NCI-H1694 treated with DMSO at 0.1 percent for 48 hours (cell line): ENCODE measurements around the gene CXCR6.

Experiments used
- DNase-seq: peaks from one replicate; lab custom pipeline; 2025; lab: John Stamatoyannopoulos, UW

CXCR6 gene

GRCh38 chr3:45948881-45949280, 5.6 kb downstream of the CXCR6 start:
- DNase-seq, result no peak

- DNase-seq, result no peak
These were observed 6.2 kb downstream of the CXCR6 start for GRCh38 chr3:45949432-45949831.

GRCh38 chr3:45950131-45950530, 6.9 kb downstream of the CXCR6 start:
- DNase-seq, result no peak

- DNase-seq, result no peak
These were observed 7.7 kb downstream of the CXCR6 start for GRCh38 chr3:45950686-45951600.

- DNase-seq, result no peak
These were observed 8.7 kb downstream of the CXCR6 start for GRCh38 chr3:45951946-45952345.

- DNase-seq, result no peak
These were observed 9.2 kb downstream of the CXCR6 start for GRCh38 chr3:45952456-45952855.

- no peak for DNase-seq
These were observed 10.3 kb downstream of the CXCR6 start for GRCh38 chr3:45953536-45953935.

- DNase-seq, result no peak
These were observed 11.0 kb downstream of the CXCR6 start for GRCh38 chr3:45954306-45954705.

- DNase-seq, result no peak
These were observed 11.9 kb downstream of the CXCR6 start for GRCh38 chr3:45955017-45955647.

GRCh38 chr3:45955706-45956105, 12.4 kb downstream of the CXCR6 start:
- DNase-seq, result no peak

- DNase-seq, result no peak
These were observed 14.3 kb downstream of the CXCR6 start for GRCh38 chr3:45957586-45957985.

GRCh38 chr3:45958321-45958791, 15.1 kb downstream of the CXCR6 start:
- no peak for DNase-seq

- no peak for DNase-seq
These were observed 15.9 kb downstream of the CXCR6 start for GRCh38 chr3:45959201-45959600.

- DNase-seq, result no peak
These were observed 17.0 kb downstream of the CXCR6 start for GRCh38 chr3:45960289-45960688.

GRCh38 chr3:45962033-45962432, 18.8 kb downstream of the CXCR6 start:
- no peak for DNase-seq

- DNase-seq, result no peak
These were observed 20.9 kb downstream of the CXCR6 start for GRCh38 chr3:45964139-45964538.

- no peak for DNase-seq
These were observed 22.0 kb downstream of the CXCR6 start for GRCh38 chr3:45965253-45965652.

GRCh38 chr3:45965653-45966052, 22.4 kb downstream of the CXCR6 start:
- no peak for DNase-seq

GRCh38 chr3:45966371-45966791, 23.1 kb downstream of the CXCR6 start:
- DNase-seq, result no peak

- no peak for DNase-seq
These were observed 23.8 kb downstream of the CXCR6 start for GRCh38 chr3:45966950-45967640.

GRCh38 chr3:45967724-45968123, 24.5 kb downstream of the CXCR6 start:
- DNase-seq, result no peak

- DNase-seq, result no peak
These were observed 24.9 kb downstream of the CXCR6 start for GRCh38 chr3:45968149-45968548.

GRCh38 chr3:45968706-45969105, 25.4 kb downstream of the CXCR6 start:
- DNase-seq, result no peak
